ES-I3 (cell line): ENCODE measurements around the gene FAM13A.
"Not testable (repeated sequence)": the region's sequence is repeated elsewhere in the genome, so short reads cannot be mapped to it uniquely, and the experiment has no call there.

Experiments used
- H3K36me3 ChIP-seq: 2 replicates; pipeline ENCODE4 v1.6.1; 2013; ENCODE audit warnings: mild to moderate bottlenecking, low read length, control low read depth, moderate library complexity; ENCODE audit not compliant: insufficient read depth
- H3K4me1 ChIP-seq: 2 replicates; pipeline ENCODE4 v1.6.1; 2013; ENCODE audit warnings: mild to moderate bottlenecking, control low read depth, low read length; ENCODE audit not compliant: insufficient read depth
- H3K9ac ChIP-seq: 2 replicates; pipeline ENCODE4 v1.6.1; 2013; ENCODE audit warnings: low read depth, mild to moderate bottlenecking, low read length, moderate library complexity
- H3K9me3 ChIP-seq: 2 replicates; pipeline ENCODE4 v1.6.1; 2013; ENCODE audit warnings: mild to moderate bottlenecking, low read length, moderate library complexity; ENCODE audit not compliant: control insufficient read depth, insufficient read depth

The FAM13A gene

GRCh38 chr4:89023140-89023539, 33.8 kb downstream of the FAM13A start:
- no peaks in the 10 kb centered on the region for H3K4me1 ChIP-seq
- no peaks in the 10 kb centered on the region for H3K9me3 ChIP-seq
- H3K36me3 ChIP-seq: no peaks in the 10 kb centered on the region

GRCh38 chr4:89022426-89023128, 34.4 kb downstream of the FAM13A start:
- H3K4me1 ChIP-seq: no peaks in the 10 kb centered on the region
- H3K9ac ChIP-seq: no peak overlapping the region
- no peaks in the 10 kb centered on the region for H3K9me3 ChIP-seq
- no peaks in the 10 kb centered on the region for H3K36me3 ChIP-seq

More at GRCh38 chr4:89023140-89023539, 33.8 kb downstream of the FAM13A start:
- H3K9ac ChIP-seq: no peak overlapping the region

GRCh38 chr4:89021684-89022083, 35.3 kb downstream of the FAM13A start:
- Histone ChIP-seq H3K4me1 (no peaks in the 10 kb centered on the region), H3K36me3 (no peaks in the 10 kb centered on the region), H3K9me3 (no peaks in the 10 kb centered on the region), H3K9ac (no peak overlapping the region)

GRCh38 chr4:89021062-89021461, 35.9 kb downstream of the FAM13A start:
- Histone ChIP-seq H3K36me3 (no peaks in the 10 kb centered on the region), H3K9me3 (no peaks in the 10 kb centered on the region), H3K9ac (no peak overlapping the region), H3K4me1 (no peaks in the 10 kb centered on the region)

- not testable (repeated sequence) for H3K36me3 ChIP-seq, H3K9me3 ChIP-seq, H3K4me1 ChIP-seq, H3K9ac ChIP-seq
Observed at GRCh38 chr4:89014897-89015296, 42.1 kb downstream of the FAM13A start.

- Histone ChIP-seq H3K4me1 (no peaks in the 10 kb centered on the region), H3K9me3 (no peaks in the 10 kb centered on the region), H3K9ac (no peak overlapping the region), H3K36me3 (0 out of 2 replicates have a peak, but pooled peaks cover 4% of the 10 kb centered on the region)
Observed at GRCh38 chr4:89009761-89010369, 47.1 kb downstream of the FAM13A start.

- Histone ChIP-seq H3K36me3 (0 out of 2 replicates have a peak, but pooled peaks cover 4% of the 10 kb centered on the region), H3K9ac (no peak overlapping the region), H3K9me3 (no peaks in the 10 kb centered on the region), H3K4me1 (no peaks in the 10 kb centered on the region)
Observed at GRCh38 chr4:89009115-89009514, 47.9 kb downstream of the FAM13A start.

GRCh38 chr4:89008166-89008565, 48.8 kb downstream of the FAM13A start:
- Histone ChIP-seq H3K4me1 (no peaks in the 10 kb centered on the region), H3K9ac (no peak overlapping the region), H3K36me3 (no peaks in the 10 kb centered on the region), H3K9me3 (no peaks in the 10 kb centered on the region)

- Histone ChIP-seq H3K9me3 (no peaks in the 10 kb centered on the region), H3K4me1 (no peaks in the 10 kb centered on the region), H3K36me3 (no peaks in the 10 kb centered on the region), H3K9ac (no peak overlapping the region)
Observed at GRCh38 chr4:89007338-89007939, 49.5 kb downstream of the FAM13A start.

GRCh38 chr4:89006307-89006706, 50.7 kb downstream of the FAM13A start:
- Histone ChIP-seq H3K9ac (no peak overlapping the region), H3K9me3 (no peaks in the 10 kb centered on the region), H3K36me3 (no peaks in the 10 kb centered on the region), H3K4me1 (peaks cover 2% of the 10 kb centered on the region; the same call in 1 of the 2 replicates)

- not testable (repeated sequence) for H3K4me1 ChIP-seq, H3K9me3 ChIP-seq, H3K36me3 ChIP-seq
Observed at GRCh38 chr4:89005066-89005465, 51.9 kb downstream of the FAM13A start.

GRCh38 chr4:89001647-89002445, 55.1 kb downstream of the FAM13A start:
- Histone ChIP-seq H3K9me3 (no peaks in the 10 kb centered on the region), H3K36me3 (no peaks in the 10 kb centered on the region), H3K4me1 (peaks cover 2% of the 10 kb centered on the region; the same call in 1 of the 2 replicates), H3K9ac (no peak overlapping the region)

More at GRCh38 chr4:89005066-89005465, 51.9 kb downstream of the FAM13A start:
- not testable (repeated sequence) for H3K9ac ChIP-seq

- Histone ChIP-seq H3K4me1 (peaks cover 2% of the 10 kb centered on the region; the same call in 1 of the 2 replicates), H3K36me3 (no peaks in the 10 kb centered on the region), H3K9ac (no peak overlapping the region), H3K9me3 (no peaks in the 10 kb centered on the region)
Observed at GRCh38 chr4:89000844-89001360, 56.1 kb downstream of the FAM13A start.

GRCh38 chr4:89000382-89000781, 56.6 kb downstream of the FAM13A start:
- H3K36me3 ChIP-seq: no peaks in the 10 kb centered on the region

More at GRCh38 chr4:89000382-89000781, 56.6 kb downstream of the FAM13A start:
- no peak overlapping the region for H3K9ac ChIP-seq
- H3K4me1 ChIP-seq: peaks cover 2% of the 10 kb centered on the region; the same call in 1 of the 2 replicates
- H3K9me3 ChIP-seq: no peaks in the 10 kb centered on the region
